Measurements from ENCODE around the gene DNAJB7.

DNA sequence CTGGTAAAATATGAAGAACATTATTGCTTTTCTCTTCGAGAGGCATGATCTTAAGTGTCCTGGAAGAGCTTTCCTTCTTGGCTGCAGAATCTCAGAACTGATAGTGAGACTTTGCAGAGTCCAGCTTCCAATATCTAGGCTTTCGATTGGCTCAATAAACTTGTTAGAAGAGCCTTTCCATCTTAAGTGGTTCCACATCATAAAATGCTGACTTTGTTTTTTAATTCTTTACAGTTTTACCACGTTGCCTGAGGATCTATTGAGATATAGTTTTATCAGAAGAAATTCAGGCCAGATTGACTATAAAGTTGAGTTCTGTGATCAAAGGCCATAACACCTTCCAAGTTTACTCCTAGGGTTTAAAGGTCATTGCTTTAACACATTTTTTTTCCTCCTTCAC is 15.6 kb upstream of the DNAJB7 start:
- no peak for TF ChIP-seq CTCF (conservative IDR thresholded peaks at IDR 0.05; ENCODE audit: low read length)
- TF ChIP-seq EZH2phosphoT487 (IDR thresholded peaks at IDR 0.05; ENCODE audit: borderline replicate concordance) = no peak

Data from Loucy (cell line).